Tibial nerve (tissue), 4 donors: ENCODE results near the gene CMSS1.

Experiments used
- CTCF ChIP-seq, 5 experiments: fragments of 200-600 bp in 3 of 5; fragments of 450-650 bp in 2 of 5; sonication (generic) in 3 of 5; IDR thresholded peaks; one replicate each; pipeline ENCODE4 v1.5.1; 2016 to 2019; ENCODE audit warnings: antibody characterized with exemption in 5 of 5, mild to moderate bottlenecking in 3 of 5, moderate library complexity in 2 of 5
- EP300 ChIP-seq, 2 donors: sonication (generic); formaldehyde crosslinking; IDR thresholded peaks; one replicate each; pipeline ENCODE4 v1.6.1; 2017; ENCODE audit warnings: antibody characterized with exemption in 2 of 2, mild to moderate bottlenecking in 1 of 2
- POLR2A ChIP-seq, 2 donors: fragments of 450-650 bp; IDR thresholded peaks; one replicate each; pipeline ENCODE4 v1.6.1; 2017; ENCODE audit warnings: antibody characterized with exemption in 2 of 2, mild to moderate bottlenecking in 2 of 2, moderate library complexity in 2 of 2

- TF ChIP-seq CTCF (IDR thresholded peaks at IDR 0.05) (no peak), POLR2A (IDR thresholded peaks at IDR 0.05) (no peak), EP300 (IDR thresholded peaks at IDR 0.05) (no peak)
These were observed 229.3 kb downstream of the CMSS1 start for GRCh38 chr3:100046986-100047385.
